CD1c-positive myeloid dendritic cell (primary cell): ENCODE results near the gene PLP2.
A peak's percentile ranks its signal among the peaks of the same experiment; 100 is the strongest.
"Not testable (repeated sequence)": the region's sequence is repeated elsewhere in the genome, so short reads cannot be mapped to it uniquely, and the experiment has no call there.

Experiments used
- DNase-seq: peaks from one replicate; pipeline ENCODE4 v3.0.0-alpha.2; 2016; ENCODE audit errors: extremely low spot score

The PLP2 gene

DNA sequence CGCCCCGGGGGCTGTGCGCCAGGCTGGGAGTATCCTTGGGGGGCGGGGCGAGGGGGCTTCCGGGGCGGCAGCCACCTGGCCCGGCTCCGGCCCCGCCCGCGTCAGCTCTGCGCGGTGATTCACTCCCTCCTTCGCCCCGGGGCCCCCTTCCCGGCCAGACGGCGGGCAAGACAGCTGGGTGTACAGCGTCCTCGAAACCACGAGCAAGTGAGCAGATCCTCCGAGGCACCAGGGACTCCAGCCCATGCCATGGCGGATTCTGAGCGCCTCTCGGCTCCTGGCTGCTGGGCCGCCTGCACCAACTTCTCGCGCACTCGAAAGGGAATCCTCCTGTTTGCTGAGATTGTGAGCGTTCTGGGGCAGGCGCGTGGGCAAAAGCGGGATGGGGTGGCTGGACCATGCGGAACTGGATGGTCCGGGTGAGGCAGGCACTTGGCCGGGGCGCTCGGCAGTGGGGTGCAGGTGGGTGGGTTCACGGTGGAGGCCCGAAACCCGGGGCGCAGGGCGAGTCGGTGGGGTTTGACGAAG, at the start of gene PLP2:
PLP2 (plus strand) TSS at position 147 of the 528 bp plus-strand sequence; CDS start at position 250, 103 bp downstream.
- peak; percentile 48 for DNase-seq

GRCh38 chrX:49122499-49122898, 49.2 kb upstream of the PLP2 start:
- no peak for DNase-seq

DNA sequence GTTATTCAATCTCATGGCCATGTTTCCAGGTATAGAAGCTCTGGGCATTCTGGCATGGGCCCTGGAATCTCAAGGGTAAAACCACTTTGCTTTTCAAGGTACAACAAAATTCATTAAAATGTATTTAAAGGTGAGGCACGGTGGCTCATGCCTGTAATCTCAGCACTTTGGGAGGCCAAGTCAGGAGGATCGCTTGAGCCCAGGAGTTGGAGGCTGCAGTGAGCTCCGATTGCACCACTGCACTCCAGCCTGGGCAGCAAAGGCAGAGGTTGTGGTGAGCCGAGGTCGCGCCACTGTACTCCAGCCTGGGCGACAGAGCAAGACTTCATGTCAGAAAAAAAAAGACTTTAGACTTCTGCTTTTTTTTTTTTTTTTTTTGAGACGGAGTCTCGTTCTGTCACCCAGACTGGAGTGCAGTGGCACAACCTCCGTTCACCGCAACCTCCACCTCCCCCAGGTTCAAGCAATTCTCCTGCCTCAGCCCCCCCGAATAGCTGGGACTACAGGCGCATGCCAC, 43.9 kb upstream of the PLP2 start:
- peak; percentile 4 for DNase-seq

DNA sequence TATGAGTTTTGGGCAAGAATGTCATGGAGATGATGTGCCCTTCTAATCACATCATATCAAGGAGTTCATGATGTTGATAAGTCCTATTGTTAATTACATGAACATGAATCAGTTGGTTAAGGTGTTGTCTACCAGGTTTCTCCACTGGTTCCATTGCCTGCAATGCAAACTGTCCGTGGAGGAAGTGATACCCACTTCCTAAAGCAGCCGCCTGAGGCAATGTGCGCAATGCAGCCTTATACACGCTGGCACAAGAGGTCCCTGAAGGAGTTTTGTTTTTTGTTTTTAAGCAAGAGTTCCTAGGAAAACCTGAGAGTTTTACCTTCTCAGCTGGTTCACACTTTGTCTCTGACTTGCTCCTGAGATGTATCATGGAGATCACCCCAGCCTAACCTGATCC, 42.3 kb upstream of the PLP2 start:
- peak; percentile 40 for DNase-seq

GRCh38 chrX:49132275-49132674, 39.4 kb upstream of the PLP2 start:
- DNase-seq: not testable (repeated sequence)

- no peak for DNase-seq
Measured at GRCh38 chrX:49133759-49134158, 37.9 kb upstream of the PLP2 start.

DNA sequence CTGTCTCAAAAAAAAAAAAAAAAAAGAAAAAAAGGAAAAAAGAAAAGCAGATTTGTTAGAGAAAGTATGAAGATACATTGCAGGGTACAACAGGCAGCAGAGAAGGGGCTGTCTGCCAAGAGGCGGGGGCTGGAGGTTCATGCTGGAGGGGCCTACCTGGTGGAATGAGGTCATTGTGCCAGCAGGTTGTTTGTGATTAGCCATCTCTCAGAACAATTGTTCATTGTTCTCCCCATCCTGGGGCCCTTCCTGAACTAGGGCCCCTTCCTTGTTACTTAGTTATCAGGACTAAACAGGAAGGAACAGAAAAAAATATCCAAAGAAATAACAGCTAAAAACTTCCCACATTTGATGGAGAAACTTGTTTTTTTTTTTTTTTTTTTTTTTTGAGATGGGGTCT, 34.2 kb upstream of the PLP2 start:
- no peak for DNase-seq

- DNase-seq: no peak
Measured at GRCh38 chrX:49139713-49140112, 32.0 kb upstream of the PLP2 start.

DNA sequence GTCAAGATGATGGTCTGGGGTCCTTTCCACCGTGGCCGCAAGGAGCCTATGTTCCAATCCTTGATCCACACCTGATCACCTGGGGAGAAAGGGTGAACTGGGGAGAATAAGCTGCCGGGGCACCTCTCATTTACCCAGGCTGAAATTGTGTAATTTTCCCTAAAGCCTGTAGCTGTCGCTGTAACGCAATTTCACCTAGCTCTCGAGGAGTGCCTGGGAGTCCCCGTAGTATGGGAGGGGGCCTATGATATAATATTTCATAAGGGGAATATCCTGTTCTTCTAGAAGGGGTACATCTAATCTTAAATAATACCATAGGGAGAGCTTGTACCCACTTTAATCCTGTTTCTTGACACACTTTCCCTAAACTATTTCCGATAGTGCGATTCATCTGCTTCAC, 29.4 kb upstream of the PLP2 start:
- DNase-seq: not testable (repeated sequence)

GRCh38 chrX:49143154-49143553, 28.5 kb upstream of the PLP2 start:
- DNase-seq: not testable (repeated sequence)

- no peak for DNase-seq
Measured at GRCh38 chrX:49147282-49147681, 24.4 kb upstream of the PLP2 start.

DNA sequence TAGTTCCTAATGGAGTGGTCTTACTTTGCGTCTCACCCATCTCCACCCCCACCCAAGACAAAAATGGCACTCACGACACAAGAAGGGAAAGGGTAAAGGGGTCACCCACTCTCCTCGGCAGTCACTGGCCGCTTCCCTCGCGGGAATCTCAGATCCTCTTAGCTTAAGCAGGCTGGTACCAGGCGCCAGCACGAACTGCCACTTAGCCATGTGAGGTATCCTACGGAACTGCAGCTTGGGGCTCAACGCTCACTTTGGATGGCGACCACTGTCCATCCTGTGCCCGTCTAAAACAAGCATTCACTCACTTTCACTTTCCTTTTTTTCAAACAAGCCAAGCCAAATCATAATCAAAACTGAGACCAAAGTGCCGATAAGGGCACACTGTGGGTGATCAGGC, 23.8 kb upstream of the PLP2 start:
- DNase-seq: no peak

GRCh38 chrX:49148390-49149100, 23.2 kb upstream of the PLP2 start:
- DNase-seq: not testable (repeated sequence)

GRCh38 chrX:49149291-49149690, 22.4 kb upstream of the PLP2 start:
- DNase-seq: not testable (repeated sequence)

GRCh38 chrX:49153467-49153866, 18.2 kb upstream of the PLP2 start:
- DNase-seq: no peak

DNA sequence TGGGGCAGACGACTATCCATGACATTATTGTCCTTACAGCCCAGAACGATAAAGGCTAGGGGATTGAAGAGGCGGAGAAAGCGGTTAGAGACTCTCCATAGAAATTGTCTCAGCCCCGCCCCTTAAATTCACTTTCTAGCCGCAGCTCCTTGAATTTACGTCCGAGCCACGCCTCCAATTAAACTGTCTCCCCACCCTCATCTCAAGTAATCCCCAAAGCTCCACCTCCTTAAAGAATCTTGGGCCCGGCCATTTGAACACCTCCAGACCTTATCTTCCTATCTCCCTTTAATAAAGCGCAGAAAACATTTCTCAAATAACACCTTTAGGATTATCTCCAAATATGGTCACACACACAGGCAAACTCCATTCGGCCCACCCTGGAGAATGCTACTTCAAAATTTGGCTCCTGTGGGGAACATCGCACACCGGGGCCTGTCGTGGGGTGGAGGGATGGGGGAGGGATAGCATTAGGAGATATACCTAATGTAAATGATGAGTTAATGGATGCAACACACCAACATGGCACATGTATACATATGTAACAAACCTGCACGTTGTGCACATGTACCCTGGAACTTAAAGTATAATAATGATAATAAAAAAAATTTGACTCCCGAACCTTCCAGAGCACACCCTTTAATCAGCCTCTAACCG, 16.3 kb upstream of the PLP2 start:
- DNase-seq: peak; percentile 36

- DNase-seq: peak; percentile 87
Measured at GRCh38 chrX:49155900-49156837, 15.5 kb upstream of the PLP2 start.

DNA sequence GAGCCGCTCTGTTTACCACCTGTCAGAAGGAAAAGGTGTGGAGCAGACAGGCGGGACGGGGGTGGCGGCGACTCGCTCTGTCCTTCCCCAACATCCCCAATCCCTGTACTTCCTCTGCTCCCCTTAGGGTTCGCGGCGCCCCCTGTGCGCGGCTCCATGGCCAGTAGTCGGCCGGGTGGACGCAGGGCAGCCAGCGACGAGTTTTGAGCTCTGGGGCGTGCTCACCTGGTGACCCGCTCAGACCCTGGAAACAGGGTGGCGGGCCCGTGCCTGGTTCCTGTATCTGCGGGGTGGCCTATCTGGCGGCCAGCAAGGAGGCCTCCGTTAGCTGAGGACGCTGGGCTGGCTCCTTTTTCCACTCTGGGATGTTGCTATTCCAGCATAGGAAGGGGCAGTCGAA, 14.5 kb upstream of the PLP2 start:
- DNase-seq: no peak

GRCh38 chrX:49160908-49161307, 10.8 kb upstream of the PLP2 start:
- DNase-seq: no peak

- DNase-seq: no peak
Measured at GRCh38 chrX:49161632-49162031, 10.1 kb upstream of the PLP2 start.

DNA sequence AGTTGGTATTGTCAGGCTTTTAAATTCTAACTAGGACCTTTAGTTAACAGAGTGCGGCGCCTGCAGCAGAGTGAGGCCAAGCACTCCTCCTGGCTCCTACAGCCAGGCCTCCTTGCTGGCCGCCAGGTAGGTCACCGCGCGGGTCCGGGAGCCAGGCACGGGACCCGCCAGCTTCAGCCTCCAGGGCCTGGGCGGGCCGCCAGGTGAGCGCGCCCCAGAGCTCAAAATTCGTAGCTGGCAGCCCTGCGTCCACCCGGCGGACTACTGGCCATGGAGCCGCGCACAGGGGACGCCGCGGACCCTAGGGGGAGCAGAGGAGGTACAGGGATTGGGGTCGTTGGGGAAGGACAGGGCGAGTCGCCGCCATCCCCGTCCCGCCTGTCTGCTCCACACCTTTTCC, 9.1 kb upstream of the PLP2 start, which contains the start of gene MAGIX:
MAGIX (plus strand) TSS at position 139 of the 400 bp plus-strand sequence; CDS start at position 271, 132 bp downstream.
- no peak for DNase-seq
